HEK293 (cell line): ENCODE measurements around the gene ZNF865.
A peak's percentile ranks its signal among the peaks of the same experiment; 100 is the strongest.

Experiments used
- CTCF ChIP-seq: fragments of 450-650 bp; formaldehyde crosslinking; IDR thresholded peaks from 2 replicates; pipeline ENCODE4 v1.5.1; 2016; ENCODE audit warnings: missing biosample characterization, missing genetic modification characterization
- HIC1 ChIP-seq: fragments of 450-650 bp; formaldehyde crosslinking; IDR thresholded peaks from 2 replicates; pipeline ENCODE4 v1.5.1; 2016; ENCODE audit warnings: missing biosample characterization, missing genetic modification characterization
- HOXD13 ChIP-seq: sonication (generic); formaldehyde crosslinking; IDR thresholded peaks from 2 replicates; pipeline ENCODE4 v1.8.0; 2022; ENCODE audit warnings: missing genetic modification reagents, borderline replicate concordance
- KLF10 ChIP-seq: fragments of 450-650 bp; IDR thresholded peaks from 2 replicates; pipeline ENCODE4 v1.5.1; 2018; ENCODE audit warnings: missing biosample characterization, mild to moderate bottlenecking, missing genetic modification characterization
- KLF9 ChIP-seq: fragments of 450-650 bp; formaldehyde crosslinking; IDR thresholded peaks from 2 replicates; pipeline ENCODE4 v1.5.1; 2016; ENCODE audit warnings: missing biosample characterization, missing genetic modification characterization, low read depth
- SCRT1 ChIP-seq: fragments of 450-650 bp; formaldehyde crosslinking; IDR thresholded peaks from 2 replicates; pipeline ENCODE4 v1.5.1; 2016; ENCODE audit warnings: missing biosample characterization, missing genetic modification characterization, borderline replicate concordance
- SP2 ChIP-seq: fragments of 450-650 bp; formaldehyde crosslinking; IDR thresholded peaks from 2 replicates; pipeline ENCODE4 v1.5.1; 2016; ENCODE audit warnings: missing biosample characterization, missing genetic modification characterization
- SP7 ChIP-seq: fragments of 450-650 bp; formaldehyde crosslinking; IDR thresholded peaks from 2 replicates; pipeline ENCODE4 v1.5.1; 2016; ENCODE audit warnings: missing biosample characterization, missing genetic modification characterization
- ZBTB20 ChIP-seq: fragments of 450-650 bp; formaldehyde crosslinking; IDR thresholded peaks from 2 replicates; pipeline ENCODE4 v1.5.1; 2016; ENCODE audit warnings: missing biosample characterization, missing genetic modification characterization
- ZBTB49 ChIP-seq: fragments of 450-650 bp; formaldehyde crosslinking; IDR thresholded peaks from 2 replicates; pipeline ENCODE4 v1.5.1; 2016; ENCODE audit warnings: missing biosample characterization, missing genetic modification characterization, low read depth
- ZBTB7A ChIP-seq: fragments of 450-650 bp; formaldehyde crosslinking; IDR thresholded peaks from 2 replicates; pipeline ENCODE4 v1.5.1; 2016; ENCODE audit warnings: low read depth, missing biosample characterization, missing genetic modification characterization
- ZFP3 ChIP-seq: fragments of 450-650 bp; formaldehyde crosslinking; IDR thresholded peaks from 2 replicates; pipeline ENCODE4 v1.5.1; 2016; ENCODE audit warnings: low read depth, missing biosample characterization, missing genetic modification characterization
- ZNF155 ChIP-seq: fragments of 450-650 bp; formaldehyde crosslinking; IDR thresholded peaks from 2 replicates; pipeline ENCODE4 v1.5.1; 2016; ENCODE audit warnings: missing biosample characterization, missing genetic modification characterization
- ZNF184 ChIP-seq: fragments of 450-650 bp; IDR thresholded peaks from 2 replicates; pipeline ENCODE4 v1.5.1; 2018; ENCODE audit warnings: missing biosample characterization, mild to moderate bottlenecking, missing genetic modification characterization
- ZNF280D ChIP-seq: fragments of 450-650 bp; formaldehyde crosslinking; IDR thresholded peaks from 2 replicates; pipeline ENCODE4 v1.5.1; 2016; ENCODE audit warnings: missing biosample characterization, missing genetic modification characterization
- ZNF335 ChIP-seq: fragments of 450-650 bp; formaldehyde crosslinking; conservative IDR thresholded peaks from 2 replicates; pipeline ENCODE4 v1.5.1; 2016; ENCODE audit warnings: missing biosample characterization, missing genetic modification characterization
- ZNF433 ChIP-seq: fragments of 450-650 bp; formaldehyde crosslinking; IDR thresholded peaks from 2 replicates; pipeline ENCODE4 v1.5.1; 2016; ENCODE audit warnings: missing biosample characterization, missing genetic modification characterization, low read depth
- ZNF518A ChIP-seq: fragments of 450-650 bp; formaldehyde crosslinking; conservative IDR thresholded peaks from 2 replicates; pipeline ENCODE4 v1.5.1; 2016; ENCODE audit warnings: low read depth, missing biosample characterization, missing genetic modification characterization
- ZNF549 ChIP-seq: fragments of 450-650 bp; IDR thresholded peaks from 2 replicates; pipeline ENCODE4 v1.5.1; 2018; ENCODE audit warnings: missing biosample characterization, missing genetic modification characterization, mild to moderate bottlenecking, inconsistent platforms, moderate library complexity
- ZNF654 ChIP-seq: fragments of 450-650 bp; formaldehyde crosslinking; IDR thresholded peaks from 2 replicates; pipeline ENCODE4 v1.5.1; 2016; ENCODE audit warnings: low read depth, missing biosample characterization, missing genetic modification characterization
- ZNF658 ChIP-seq: fragments of 450-650 bp; formaldehyde crosslinking; IDR thresholded peaks from 2 replicates; pipeline ENCODE4; 2016; ENCODE audit warnings: missing biosample characterization, missing genetic modification characterization
- ZNF664 ChIP-seq: fragments of 450-650 bp; formaldehyde crosslinking; IDR thresholded peaks from 2 replicates; pipeline ENCODE4 v1.5.1; 2016; ENCODE audit warnings: missing biosample characterization, missing genetic modification characterization
- ZNF704 ChIP-seq: fragments of 450-650 bp; formaldehyde crosslinking; IDR thresholded peaks from 2 replicates; pipeline ENCODE4 v1.5.1; 2016; ENCODE audit warnings: missing biosample characterization, missing genetic modification characterization

Gene ZNF865

GRCh38 chr19:55647732-55648584 is 42.5 kb downstream of the ZNF865 start, which contains the start of gene CCDC106 (continued):
- TF ChIP-seq ZNF155 (tag by site-specific recombination) (no peak), ZNF704 (no peak), CTCF (no peak), HIC1 (tag by site-specific recombination) (peak; percentile 82), SP7 (tag by site-specific recombination) (peak; percentile 82), ZNF433 (tag by site-specific recombination) (no peak), ZBTB49 (tag by site-specific recombination) (no peak), ZFP3 (no peak), ZBTB7A (tag by site-specific recombination) (peak; percentile 92), ZNF335 (tag by site-specific recombination) (peak; percentile 76), ZNF518A (tag by site-specific recombination) (0 out of 2 replicates have a peak, but pooled peaks have one; percentile 18), SCRT1 (tag by site-specific recombination) (no peak), KLF9 (tag by site-specific recombination) (peak; percentile 69; the same call in 1 of the 2 replicates), ZNF184 (tag by site-specific recombination) (0 out of 2 replicates have a peak, but pooled peaks have one; percentile 51), KLF10 (tag by site-specific recombination) (peak; percentile 75), ZBTB20 (no peak; the same call in 1 of the 2 replicates), ZNF658 (tag by site-specific recombination) (no peak), ZNF654 (no peak), SP2 (no peak; the same call in none of the 2 replicates), HOXD13 (CRISPR knock-in tag) (no peak), ZNF280D (tag by site-specific recombination) (peak; percentile 40; the same call in 1 of the 2 replicates), ZNF664 (tag by site-specific recombination) (no peak), ZNF549 (no peak)
